ENCODE data around the gene FYN.
A peak's percentile ranks its signal among the peaks of the same experiment; 100 is the strongest.

FYN gene

DNA sequence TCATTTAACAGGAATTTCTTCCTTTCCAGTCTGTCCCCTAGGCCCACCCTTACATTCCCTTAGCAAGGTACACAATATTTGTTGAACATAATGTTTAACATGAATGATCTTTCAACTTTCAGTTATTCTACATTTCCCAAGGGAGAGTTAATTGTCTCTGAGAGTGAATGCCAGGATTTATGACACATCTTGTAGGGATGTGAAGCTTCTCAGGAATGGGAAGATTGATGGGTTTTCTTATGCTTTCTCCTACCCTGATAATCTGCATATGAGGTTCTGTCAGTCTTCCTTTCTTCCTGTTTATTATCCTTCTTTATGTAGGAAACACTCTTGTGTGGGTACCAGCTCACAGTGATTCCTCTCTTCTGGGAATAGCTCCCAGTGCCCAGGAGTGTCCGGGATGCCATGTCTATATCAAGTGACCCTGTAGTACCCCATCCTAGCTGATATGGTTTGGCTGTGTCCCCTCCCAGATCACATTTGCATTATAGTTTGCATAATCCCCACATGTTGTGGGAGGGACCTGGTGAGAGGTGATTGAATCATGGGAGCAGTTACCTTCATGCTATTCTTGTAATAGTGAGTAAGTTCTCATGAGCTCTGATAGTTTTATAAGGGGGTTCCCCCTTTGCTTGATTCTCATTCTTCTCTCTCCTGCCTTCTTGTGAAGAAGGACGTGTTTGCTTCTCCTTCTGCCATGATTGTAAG lies 7.1 kb upstream of the FYN start:
- no peak overlapping the region for H3K9ac ChIP-seq (ENCODE audit: low read length)
- H3K36me3 ChIP-seq (ENCODE audit: insufficient read depth, low read length), result no peaks in the 10 kb centered on the region
- no peaks in the 10 kb centered on the region for H3K9me3 ChIP-seq (ENCODE audit: low read length)
- no peak overlapping the region for H3K4me3 ChIP-seq (ENCODE audit: low read depth in 1 of 2, low read length in 2 of 2)
- no peaks in the 10 kb centered on the region for H3K27me3 ChIP-seq (ENCODE audit: control insufficient read depth in 1 of 2, insufficient read depth in 2 of 2, low read length in 2 of 2)
- H3K27ac ChIP-seq (ENCODE audit: low read depth, low read length), result no peak overlapping the region
- H3K4me1 ChIP-seq (ENCODE audit: insufficient read depth, low read length), result no peaks in the 10 kb centered on the region

- Histone ChIP-seq H3K27me3 (ENCODE audit: control insufficient read depth in 1 of 2, insufficient read depth in 2 of 2, low read length in 2 of 2) (no peaks in the 10 kb centered on the region), H3K4me3 (ENCODE audit: low read depth in 1 of 2, low read length in 2 of 2) (no peak overlapping the region)
These were observed 2.5 kb upstream of the FYN start for GRCh38 chr6:111875741-111876140.

GRCh38 chr6:111874025-111874415 lies 768 bp upstream of the FYN start:
- Histone ChIP-seq H3K4me1 (ENCODE audit: insufficient read depth, low read length) (peaks cover 12% of the 10 kb centered on the region), H3K9ac (ENCODE audit: low read length) (no peak overlapping the region), H3K27me3 (ENCODE audit: control insufficient read depth in 1 of 2, insufficient read depth in 2 of 2, low read length in 2 of 2) (no peaks in the 10 kb centered on the region), H3K9me3 (ENCODE audit: low read length) (no peaks in the 10 kb centered on the region), H3K4me3 (ENCODE audit: low read depth in 1 of 2, low read length in 2 of 2) (peak overlapping the region; percentile 63 to 76), H3K36me3 (ENCODE audit: insufficient read depth, low read length) (no peaks in the 10 kb centered on the region), H3K27ac (ENCODE audit: low read depth, low read length) (no peak overlapping the region)

More at GRCh38 chr6:111875741-111876140, 2.5 kb upstream of the FYN start:
- H3K4me1 ChIP-seq (ENCODE audit: insufficient read depth, low read length), result peaks cover 12% of the 10 kb centered on the region
- no peak overlapping the region for H3K27ac ChIP-seq (ENCODE audit: low read depth, low read length)
- no peak overlapping the region for H3K9ac ChIP-seq (ENCODE audit: low read length)
- no peaks in the 10 kb centered on the region for H3K9me3 ChIP-seq (ENCODE audit: low read length)
- H3K36me3 ChIP-seq (ENCODE audit: insufficient read depth, low read length), result no peaks in the 10 kb centered on the region

GRCh38 chr6:111872401-111873177 lies 663 bp downstream of the FYN start:
- peaks cover 12% of the 10 kb centered on the region for H3K4me1 ChIP-seq (ENCODE audit: insufficient read depth, low read length)
- no peak overlapping the region for H3K9ac ChIP-seq (ENCODE audit: low read length)
- H3K4me3 ChIP-seq (ENCODE audit: low read depth in 1 of 2, low read length in 2 of 2), result peak overlapping the region; percentile 73
- no peaks in the 10 kb centered on the region for H3K27me3 ChIP-seq (ENCODE audit: control insufficient read depth in 1 of 2, insufficient read depth in 2 of 2, low read length in 2 of 2)
- no peaks in the 10 kb centered on the region for H3K36me3 ChIP-seq (ENCODE audit: insufficient read depth, low read length)
- H3K27ac ChIP-seq (ENCODE audit: low read depth, low read length), result peak overlapping the region; percentile 71
- no peaks in the 10 kb centered on the region for H3K9me3 ChIP-seq (ENCODE audit: low read length)

- H3K27ac ChIP-seq (ENCODE audit: low read depth, low read length), result peak overlapping the region; percentile 71
- no peaks in the 10 kb centered on the region for H3K36me3 ChIP-seq (ENCODE audit: insufficient read depth, low read length)
- H3K27me3 ChIP-seq (ENCODE audit: control insufficient read depth in 1 of 2, insufficient read depth in 2 of 2, low read length in 2 of 2), result no peaks in the 10 kb centered on the region
- H3K9me3 ChIP-seq (ENCODE audit: low read length), result no peaks in the 10 kb centered on the region
- H3K4me1 ChIP-seq (ENCODE audit: insufficient read depth, low read length), result peaks cover 12% of the 10 kb centered on the region
- peak overlapping the region; percentile 12 for H3K9ac ChIP-seq (ENCODE audit: low read length)
- H3K4me3 ChIP-seq (ENCODE audit: low read depth in 1 of 2, low read length in 2 of 2), result peak overlapping the region; percentile 73
These were observed 1.4 kb downstream of the FYN start for GRCh38 chr6:111871725-111872400.

DNA sequence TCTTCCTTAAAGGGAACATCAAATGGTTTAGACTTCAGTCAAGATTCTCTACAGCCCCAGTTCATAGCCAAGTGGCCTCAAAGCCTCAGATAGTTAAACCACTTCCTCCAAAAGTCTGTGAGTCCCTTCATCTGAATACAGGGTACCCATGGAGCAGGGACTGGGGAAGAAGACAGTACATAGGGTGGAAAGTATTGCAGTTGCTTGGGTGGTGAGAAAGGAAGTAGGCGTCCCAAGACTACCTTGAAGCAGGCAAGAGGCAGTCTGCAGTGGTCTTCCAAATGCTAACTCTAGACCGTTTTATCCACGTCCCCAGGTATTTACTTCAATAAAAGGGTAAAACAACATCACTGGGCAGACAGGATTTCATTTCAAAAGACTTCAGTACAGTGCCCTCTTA lies 2.0 kb downstream of the FYN start:
- Histone ChIP-seq H3K36me3 (ENCODE audit: insufficient read depth, low read length) (no peaks in the 10 kb centered on the region), H3K9me3 (ENCODE audit: low read length) (no peaks in the 10 kb centered on the region), H3K4me3 (ENCODE audit: low read depth in 1 of 2, low read length in 2 of 2) (peak overlapping the region in 1 of 2 donors; percentile 73), H3K27ac (ENCODE audit: low read depth, low read length) (peak overlapping the region; percentile 71), H3K9ac (ENCODE audit: low read length) (peak overlapping the region; percentile 12), H3K4me1 (ENCODE audit: insufficient read depth, low read length) (peaks cover 12% of the 10 kb centered on the region), H3K27me3 (ENCODE audit: control insufficient read depth in 1 of 2, insufficient read depth in 2 of 2, low read length in 2 of 2) (no peaks in the 10 kb centered on the region)

- H3K36me3 ChIP-seq (ENCODE audit: insufficient read depth, low read length), result no peaks in the 10 kb centered on the region
- no peak overlapping the region for H3K9ac ChIP-seq (ENCODE audit: low read length)
- peaks cover 12% of the 10 kb centered on the region for H3K4me1 ChIP-seq (ENCODE audit: insufficient read depth, low read length)
- no peaks in the 10 kb centered on the region for H3K9me3 ChIP-seq (ENCODE audit: low read length)
- H3K27ac ChIP-seq (ENCODE audit: low read depth, low read length), result no peak overlapping the region
- H3K4me3 ChIP-seq (ENCODE audit: low read depth in 1 of 2, low read length in 2 of 2), result no peak overlapping the region
- H3K27me3 ChIP-seq (ENCODE audit: control insufficient read depth in 1 of 2, insufficient read depth in 2 of 2, low read length in 2 of 2), result no peaks in the 10 kb centered on the region
These were observed 2.5 kb downstream of the FYN start for GRCh38 chr6:111870742-111871064.

GRCh38 chr6:111870051-111870741 lies 3.1 kb downstream of the FYN start:
- no peaks in the 10 kb centered on the region for H3K9me3 ChIP-seq (ENCODE audit: low read length)
- no peak overlapping the region for H3K9ac ChIP-seq (ENCODE audit: low read length)
- no peak overlapping the region for H3K27ac ChIP-seq (ENCODE audit: low read depth, low read length)
- no peak overlapping the region for H3K4me3 ChIP-seq (ENCODE audit: low read depth in 1 of 2, low read length in 2 of 2)
- H3K27me3 ChIP-seq (ENCODE audit: control insufficient read depth in 1 of 2, insufficient read depth in 2 of 2, low read length in 2 of 2), result no peaks in the 10 kb centered on the region
- H3K36me3 ChIP-seq (ENCODE audit: insufficient read depth, low read length), result no peaks in the 10 kb centered on the region
- peaks cover 17% of the 10 kb centered on the region for H3K4me1 ChIP-seq (ENCODE audit: insufficient read depth, low read length)

GRCh38 chr6:111866857-111867256 lies 6.4 kb downstream of the FYN start:
- Histone ChIP-seq H3K27ac (ENCODE audit: low read depth, low read length) (no peak overlapping the region), H3K4me1 (ENCODE audit: insufficient read depth, low read length) (peaks cover 22% of the 10 kb centered on the region), H3K9ac (ENCODE audit: low read length) (no peak overlapping the region), H3K27me3 (ENCODE audit: control insufficient read depth in 1 of 2, insufficient read depth in 2 of 2, low read length in 2 of 2) (no peaks in the 10 kb centered on the region), H3K36me3 (ENCODE audit: insufficient read depth, low read length) (no peaks in the 10 kb centered on the region), H3K4me3 (ENCODE audit: low read depth in 1 of 2, low read length in 2 of 2) (no peak overlapping the region), H3K9me3 (ENCODE audit: low read length) (no peaks in the 10 kb centered on the region)

DNA sequence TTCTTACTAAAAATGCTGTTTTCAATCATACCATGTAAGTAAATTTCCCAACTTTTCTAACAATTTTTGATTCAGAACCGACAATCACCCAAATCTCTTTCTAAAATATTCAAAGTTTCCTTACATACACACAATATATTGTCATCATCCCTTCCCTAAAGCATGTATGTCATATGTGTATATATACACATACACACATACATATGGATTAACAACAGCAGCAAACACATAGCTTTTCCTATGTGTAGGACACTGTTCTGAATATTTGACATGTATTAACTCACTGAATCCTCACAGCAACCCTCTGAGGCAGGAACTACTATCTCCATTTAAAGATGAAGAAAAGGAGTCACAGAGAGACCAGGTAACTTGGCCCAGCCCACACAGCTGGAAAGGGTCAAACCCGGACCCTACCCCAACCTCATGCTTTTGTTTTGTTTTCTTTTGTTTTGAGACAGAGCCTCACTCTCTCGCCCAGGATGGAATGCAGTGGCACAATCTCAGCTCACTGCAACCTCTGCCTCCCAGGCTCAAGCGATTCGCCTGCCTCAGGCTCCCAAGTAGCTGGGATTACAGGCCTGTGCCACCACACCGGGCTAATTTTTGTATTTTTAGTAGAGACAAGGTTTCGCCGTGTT lies 7.2 kb downstream of the FYN start:
- H3K9me3 ChIP-seq (ENCODE audit: low read length), result no peaks in the 10 kb centered on the region
- H3K9ac ChIP-seq (ENCODE audit: low read length), result no peak overlapping the region
- H3K27ac ChIP-seq (ENCODE audit: low read depth, low read length), result no peak overlapping the region
- no peaks in the 10 kb centered on the region for H3K36me3 ChIP-seq (ENCODE audit: insufficient read depth, low read length)
- H3K27me3 ChIP-seq (ENCODE audit: control insufficient read depth in 1 of 2, insufficient read depth in 2 of 2, low read length in 2 of 2), result no peaks in the 10 kb centered on the region
- peaks cover 22% of the 10 kb centered on the region for H3K4me1 ChIP-seq (ENCODE audit: insufficient read depth, low read length)
- no peak overlapping the region for H3K4me3 ChIP-seq (ENCODE audit: low read depth in 1 of 2, low read length in 2 of 2)
